Cardiac muscle cell (in vitro differentiated cells and primary cell): ENCODE results near the gene HLA-DMA. TPM values are rescaled to one million over a fixed set of nuclear protein-coding genes. Genes with fewer than 3 reads are reported as not detected.

Source experiments
- DNase-seq, 2 donors: peaks; one replicate each; pipeline versions ENCODE4 v3.0.0 to v3.0.0-alpha.2; 2010 to 2017; ENCODE audit warnings: low read depth in 1 of 2, low spot score in 1 of 2
- H3K27ac ChIP-seq: fragments of 200-600 bp; sonication (generic); 2 replicates; pipeline ENCODE4 v1.5.1; 2016
- H3K27me3 ChIP-seq: fragments of 200-600 bp; sonication (generic); 2 replicates; pipeline ENCODE4 v1.6.0; 2016; ENCODE audit warnings: control low read depth
- H3K36me3 ChIP-seq: fragments of 200-600 bp; sonication (generic); 2 replicates; pipeline ENCODE4 v1.5.1; 2016; ENCODE audit warnings: control low read depth
- H3K4me1 ChIP-seq: fragments of 200-600 bp; sonication (generic); 2 replicates; pipeline ENCODE4 v1.8.1; 2017; ENCODE audit warnings: low read depth, mild to moderate bottlenecking, mixed run types
- H3K4me3 ChIP-seq: fragments of 200-600 bp; sonication (generic); 2 replicates; pipeline ENCODE4 v1.5.1; 2016; ENCODE audit warnings: mild to moderate bottlenecking
- H3K9me3 ChIP-seq: fragments of 200-600 bp; sonication (generic); 2 replicates; pipeline ENCODE4 v1.5.1; 2017; ENCODE audit warnings: low read depth, mild to moderate bottlenecking, control low read depth
- CTCF ChIP-seq: IDR thresholded peaks from 2 replicates; pipeline ENCODE4 v1.5.1; 2012; ENCODE audit warnings: low read depth, mild to moderate bottlenecking, low read length
- polyA plus RNA-seq: library from polyadenylated mRNA; unstranded; fragments of >200 nt; fragmentation: Nextera tagmentation; extraction: Ambion mirVana; gene quantifications from 2 replicates; pipeline ENCODE4 v1.2.1, GENCODE V29; 2016
- total RNA-seq: library from RNA; depleted of rRNA; stranded (reverse); fragments of >200 nt; gene quantifications from 2 replicates; pipeline ENCODE4 v1.2.3, GENCODE V29; 2016

The HLA-DMA gene
- total and polyA plus RNA-seq, 2 experiments from 2014 or later = 2.9 to 3.7 TPM

- Histone ChIP-seq H3K27me3 (no peaks in the 10 kb centered on the region), H3K27ac (no peak overlapping the region), H3K36me3 (no peaks in the 10 kb centered on the region), H3K9me3 (no peaks in the 10 kb centered on the region), H3K4me1 (peaks cover 15% of the 10 kb centered on the region), H3K4me3 (no peak overlapping the region)
- DNase-seq = no peak
- no peak for TF ChIP-seq CTCF
Measured at GRCh38 chr6:32964776-32965175, 11.9 kb upstream of the HLA-DMA start.

GRCh38 chr6:32963866-32964265, 11.0 kb upstream of the HLA-DMA start:
- Histone ChIP-seq H3K27me3 (no peaks in the 10 kb centered on the region), H3K4me3 (no peak overlapping the region), H3K27ac (no peak overlapping the region), H3K4me1 (peaks cover 15% of the 10 kb centered on the region), H3K36me3 (no peaks in the 10 kb centered on the region), H3K9me3 (no peaks in the 10 kb centered on the region)
- no peak for DNase-seq
- no peak for TF ChIP-seq CTCF

GRCh38 chr6:32962213-32962826, 9.4 kb upstream of the HLA-DMA start:
- no peak for TF ChIP-seq CTCF
- H3K9me3 ChIP-seq = no peaks in the 10 kb centered on the region
- no peaks in the 10 kb centered on the region for H3K27me3 ChIP-seq
- no peaks in the 10 kb centered on the region for H3K36me3 ChIP-seq
- peaks cover 11% of the 10 kb centered on the region for H3K4me1 ChIP-seq
- H3K4me3 ChIP-seq = no peak overlapping the region
- DNase-seq = no peak
- H3K27ac ChIP-seq = no peak overlapping the region

- Histone ChIP-seq H3K9me3 (no peaks in the 10 kb centered on the region), H3K27me3 (no peaks in the 10 kb centered on the region), H3K4me1 (no peaks in the 10 kb centered on the region), H3K27ac (no peak overlapping the region), H3K36me3 (no peaks in the 10 kb centered on the region), H3K4me3 (no peak overlapping the region)
- TF ChIP-seq CTCF = no peak
- no peak for DNase-seq
Measured at GRCh38 chr6:32960563-32960962, 7.7 kb upstream of the HLA-DMA start.

- no peak overlapping the region for H3K27ac ChIP-seq
- H3K9me3 ChIP-seq = no peaks in the 10 kb centered on the region
- no peaks in the 10 kb centered on the region for H3K4me1 ChIP-seq
- no peak for DNase-seq
- H3K4me3 ChIP-seq = no peak overlapping the region
- H3K36me3 ChIP-seq = no peaks in the 10 kb centered on the region
- H3K27me3 ChIP-seq = no peaks in the 10 kb centered on the region
- TF ChIP-seq CTCF = no peak
Measured at GRCh38 chr6:32956176-32956575, 3.3 kb upstream of the HLA-DMA start.
